HL-60 (cell line): ENCODE data around the gene NFASC.

Source experiments
- DNase-seq, 2 experiments: peaks; one replicate each; pipeline ENCODE4 v3.0.0-alpha.2; 2010 to 2020; ENCODE audit warnings: low read depth in 1 of 2, low spot score in 1 of 2
- H3K27ac ChIP-seq: fragments of 250-450 bp; sonication (Bioruptor Pico); replicated peaks from 2 replicates; pipeline ENCODE4 v1.5.1; 2020; ENCODE audit warnings: mild to moderate bottlenecking, moderate library complexity
- H3K27me3 ChIP-seq: fragments of 250-450 bp; sonication (Bioruptor Pico); 2 replicates; pipeline ENCODE4 v1.5.1; 2021; ENCODE audit warnings: mild to moderate bottlenecking, moderate library complexity; ENCODE audit not compliant: insufficient read depth, poor library complexity, severe bottlenecking
- H3K4me3 ChIP-seq: replicated peaks from 2 replicates; pipeline ENCODE4 v1.5.1; 2011; ENCODE audit warnings: mild to moderate bottlenecking, control low read depth, low read length; ENCODE audit not compliant: insufficient read depth
- CTCF ChIP-seq: IDR thresholded peaks from one replicate; pipeline ENCODE4 v1.5.1; 2011; ENCODE audit warnings: low read length, control low read depth, inconsistent platforms; ENCODE audit not compliant: insufficient read depth
- GABPA ChIP-seq: IDR thresholded peaks from 2 replicates; pipeline ENCODE4 v1.6.1; 2012; ENCODE audit warnings: low read depth
- POLR2AphosphoS5 ChIP-seq: IDR thresholded peaks from 2 replicates; pipeline ENCODE4 v1.6.1; 2012; ENCODE audit warnings: low read depth
- REST ChIP-seq: IDR thresholded peaks from 2 replicates; pipeline ENCODE4 v1.6.1; 2012; ENCODE audit warnings: low read depth; ENCODE audit not compliant: insufficient replicate concordance
- SPI1 ChIP-seq: IDR thresholded peaks from 2 replicates; pipeline ENCODE4 v1.6.1; 2012; ENCODE audit warnings: low read depth, mild to moderate bottlenecking, borderline replicate concordance

The NFASC gene

GRCh38 chr1:205047764-205048231 lies 177.1 kb downstream of the NFASC start:
- H3K27ac ChIP-seq: no peak overlapping the region
- H3K27me3 ChIP-seq: peaks cover 26% of the 10 kb centered on the region
- TF ChIP-seq CTCF: no peak
- H3K4me3 ChIP-seq: no peak overlapping the region
- no peak for DNase-seq

- Histone ChIP-seq H3K27me3 (peaks cover 24% of the 10 kb centered on the region), H3K27ac (no peak overlapping the region), H3K4me3 (no peak overlapping the region)
- no peak for TF ChIP-seq REST
- no peak for TF ChIP-seq GABPA
- no peak for TF ChIP-seq CTCF
- TF ChIP-seq SPI1: no peak
- TF ChIP-seq POLR2AphosphoS5: no peak
- no peak for DNase-seq
Measured at GRCh38 chr1:205048382-205048781, 177.7 kb downstream of the NFASC start.

DNA sequence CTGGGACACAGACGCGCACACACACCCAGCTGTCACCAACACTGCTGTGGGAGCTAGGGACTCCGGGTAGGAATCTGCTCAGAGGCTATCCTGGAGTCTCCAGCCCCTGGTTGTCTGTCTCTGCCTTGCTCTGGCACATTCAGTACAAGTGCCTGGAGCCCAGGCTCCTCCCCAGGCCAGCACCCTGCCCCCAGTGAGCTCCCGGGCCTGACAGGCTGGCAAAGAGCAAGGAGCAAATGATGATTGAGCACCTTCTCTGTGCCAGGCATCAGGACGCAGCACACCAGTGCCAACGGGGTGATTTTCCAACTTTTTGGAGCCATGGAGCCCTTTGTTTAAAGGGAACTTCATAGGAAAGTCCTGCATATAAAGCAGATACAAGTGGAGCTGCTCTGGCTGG lies 178.8 kb downstream of the NFASC start:
- Histone ChIP-seq H3K27ac (no peak overlapping the region), H3K4me3 (no peak overlapping the region), H3K27me3 (peaks cover 13% of the 10 kb centered on the region)
- DNase-seq: no peak
- no peak for TF ChIP-seq GABPA
- TF ChIP-seq CTCF: no peak
- no peak for TF ChIP-seq POLR2AphosphoS5
- TF ChIP-seq REST: no peak
- no peak for TF ChIP-seq SPI1

- Histone ChIP-seq H3K27me3 (no peaks in the 10 kb centered on the region), H3K4me3 (no peak overlapping the region), H3K27ac (no peak overlapping the region)
- TF ChIP-seq POLR2AphosphoS5 (no peak), SPI1 (no peak), CTCF (no peak), GABPA (no peak), REST (no peak)
- DNase-seq: no peak
Measured at GRCh38 chr1:205052690-205053089, 182.0 kb downstream of the NFASC start.
